Nephron progenitor cell (in vitro differentiated cells): ENCODE results near the gene PUM1.
"Not testable (repeated sequence)": the region's sequence is repeated elsewhere in the genome, so short reads cannot be mapped to it uniquely, and the experiment has no call there.

Experiments used
- DNase-seq: peaks from one replicate; pipeline ENCODE4 v3.0.0; 2021
- H3K27ac Mint-ChIP-seq: 2 replicates; pipeline ENCODE4 v1.8.0; 2021; ENCODE audit warnings: mild to moderate bottlenecking, moderate library complexity, mixed read lengths
- H3K27me3 Mint-ChIP-seq: 2 replicates; pipeline ENCODE4 v1.8.0; 2021; ENCODE audit warnings: mild to moderate bottlenecking, low read depth, mixed read lengths; ENCODE audit not compliant: poor library complexity
- H3K36me3 Mint-ChIP-seq: 2 replicates; pipeline ENCODE4 v1.8.0; 2021; ENCODE audit warnings: low read depth, mixed read lengths
- H3K4me1 Mint-ChIP-seq: 2 replicates; pipeline ENCODE4 v1.8.0; 2021; ENCODE audit warnings: mixed read lengths
- H3K4me3 Mint-ChIP-seq: 2 replicates; pipeline ENCODE4 v1.8.0; 2021; ENCODE audit warnings: mild to moderate bottlenecking, moderate library complexity, mixed read lengths
- H3K9me3 Mint-ChIP-seq: 2 replicates; pipeline ENCODE4 v1.8.0; 2021; ENCODE audit warnings: mild to moderate bottlenecking, moderate library complexity, mixed read lengths
- CTCF ChIP-seq: fragments of 200-600 bp; sonication (generic); IDR thresholded peaks from 2 replicates; pipeline ENCODE4 v1.5.0; 2021; ENCODE audit warnings: antibody characterized with exemption

Gene PUM1

DNA sequence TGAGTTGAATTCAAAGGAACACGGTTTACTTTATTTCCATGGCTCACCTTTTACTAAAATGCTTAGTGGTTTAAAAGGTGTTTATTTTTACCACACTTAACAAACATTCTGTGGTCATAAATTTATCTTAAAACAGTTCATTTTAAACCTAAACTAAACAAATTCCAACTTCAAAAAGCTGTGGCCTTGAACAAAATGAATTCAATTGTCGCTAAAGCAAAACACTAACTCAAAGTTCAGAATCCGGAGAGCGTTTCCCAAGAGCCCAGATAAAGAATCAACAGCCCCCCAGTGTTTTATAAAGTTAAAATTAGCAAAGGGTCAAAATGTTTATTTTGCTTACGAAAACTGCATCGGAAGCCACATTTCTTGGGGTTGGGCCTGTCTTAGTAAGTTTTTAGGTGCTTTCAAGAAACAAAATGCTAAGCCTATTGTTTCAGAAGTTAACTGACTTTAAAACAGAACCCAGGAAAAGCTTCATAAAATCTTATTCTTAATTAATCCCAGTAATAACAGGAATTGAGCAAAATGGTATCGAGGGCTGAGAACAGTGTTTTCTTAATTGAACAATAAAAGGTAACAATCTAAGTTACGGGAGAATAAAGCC, 1.3 kb downstream of the PUM1 start:
- H3K4me1 Mint-ChIP-seq, result peaks cover 23% of the 10 kb centered on the region
- no peak for DNase-seq
- peak overlapping the region; percentile 100 for H3K27ac Mint-ChIP-seq
- peaks cover 4% of the 10 kb centered on the region for H3K27me3 Mint-ChIP-seq
- TF ChIP-seq CTCF, result no peak
- H3K9me3 Mint-ChIP-seq, result no peaks in the 10 kb centered on the region
- peak overlapping the region; percentile 99 for H3K4me3 Mint-ChIP-seq
- H3K36me3 Mint-ChIP-seq, result peaks cover 17% of the 10 kb centered on the region

DNA sequence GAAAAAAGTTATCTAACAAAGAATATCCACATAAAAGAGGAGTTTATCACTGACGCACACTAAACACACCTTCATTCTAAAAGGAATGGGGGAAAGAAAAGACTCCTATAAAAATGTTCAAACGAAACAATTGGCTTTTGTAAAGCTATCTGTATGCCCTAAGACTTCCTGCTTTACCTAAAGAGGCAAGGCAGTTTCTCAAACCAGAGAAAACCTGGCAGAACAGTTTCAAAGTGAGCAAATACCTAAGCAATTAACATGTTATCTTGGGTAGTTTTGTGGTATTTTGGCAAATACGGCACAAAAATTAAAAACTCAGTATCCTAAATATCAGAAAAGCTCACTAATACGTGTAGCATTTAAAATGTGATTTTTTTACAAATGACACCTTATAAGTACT, 1.9 kb downstream of the PUM1 start:
- no peak for DNase-seq
- Mint-ChIP-seq H3K4me1 (peaks cover 27% of the 10 kb centered on the region), H3K27ac (peak overlapping the region; percentile 100), H3K9me3 (no peaks in the 10 kb centered on the region), H3K4me3 (peak overlapping the region; percentile 99), H3K36me3 (peaks cover 21% of the 10 kb centered on the region), H3K27me3 (peaks cover 4% of the 10 kb centered on the region)
- no peak for TF ChIP-seq CTCF

- peaks cover 4% of the 10 kb centered on the region for H3K27me3 Mint-ChIP-seq
- no peaks in the 10 kb centered on the region for H3K9me3 Mint-ChIP-seq
- peak overlapping the region; percentile 99 for H3K4me3 Mint-ChIP-seq
- DNase-seq, result no peak
- peaks cover 28% of the 10 kb centered on the region for H3K36me3 Mint-ChIP-seq
- TF ChIP-seq CTCF, result no peak
- H3K4me1 Mint-ChIP-seq, result peaks cover 31% of the 10 kb centered on the region
- peak overlapping the region; percentile 100 for H3K27ac Mint-ChIP-seq
These were observed 2.6 kb downstream of the PUM1 start for GRCh38 chr1:31062867-31063380.

- DNase-seq, H3K27ac Mint-ChIP-seq, H3K9me3 Mint-ChIP-seq, H3K27me3 Mint-ChIP-seq: not testable (repeated sequence)
- peaks cover 36% of the 10 kb centered on the region for H3K4me1 Mint-ChIP-seq
- H3K36me3 Mint-ChIP-seq, result peaks cover 34% of the 10 kb centered on the region
- peak overlapping the region; percentile 99 for H3K4me3 Mint-ChIP-seq
These were observed 3.2 kb downstream of the PUM1 start for GRCh38 chr1:31062162-31062866.

GRCh38 chr1:31058012-31058411, 7.5 kb downstream of the PUM1 start:
- Mint-ChIP-seq H3K27ac (peak overlapping the region; percentile 7), H3K27me3 (no peaks in the 10 kb centered on the region), H3K4me1 (peaks cover 41% of the 10 kb centered on the region), H3K36me3 (peaks cover 66% of the 10 kb centered on the region), H3K9me3 (no peaks in the 10 kb centered on the region), H3K4me3 (no peak overlapping the region)
- TF ChIP-seq CTCF, result no peak
- DNase-seq, result no peak

- Mint-ChIP-seq H3K4me3 (no peak overlapping the region), H3K4me1 (peaks cover 28% of the 10 kb centered on the region), H3K9me3 (no peaks in the 10 kb centered on the region), H3K27me3 (no peaks in the 10 kb centered on the region), H3K27ac (no peak overlapping the region), H3K36me3 (peaks cover 79% of the 10 kb centered on the region)
- no peak for DNase-seq
- no peak for TF ChIP-seq CTCF
These were observed 9.6 kb downstream of the PUM1 start for GRCh38 chr1:31055953-31056352.
